GM23338 (cell line): ENCODE measurements around the gene NUP88. TPM values are rescaled to one million over a fixed set of nuclear protein-coding genes. Genes with fewer than 3 reads are reported as not detected.

ENCODE experiments used
- ATAC-seq: fragments of 200-7000 bp; cut with Tn5 transposase; 3 replicates; pipeline ENCODE4 v1.9.1; 2020
- DNase-seq: peaks from one replicate; pipeline ENCODE4 v3.0.0-alpha.2; 2015; ENCODE audit warnings: low spot score
- H2AFZ ChIP-seq: fragments of 200-600 bp; sonication (generic); 2 replicates; pipeline ENCODE4 v1.8.0; 2016; ENCODE audit warnings: antibody characterized with exemption, mild to moderate bottlenecking, moderate library complexity
- H3F3A ChIP-seq: fragments of 200-600 bp; sonication (generic); replicated peaks from 2 replicates; pipeline ENCODE4 v1.8.0; 2017; ENCODE audit warnings: antibody characterized with exemption, mixed run types, low read depth
- H3K27ac ChIP-seq: fragments of 200-600 bp; sonication (generic); 2 replicates; pipeline ENCODE4 v1.6.1; 2016; ENCODE audit warnings: low read depth
- H3K27me3 ChIP-seq: fragments of 200-600 bp; sonication (generic); 2 replicates; pipeline ENCODE4 v1.8.0; 2016; ENCODE audit warnings: mild to moderate bottlenecking, mixed run types, moderate library complexity; ENCODE audit not compliant: insufficient read depth
- H3K36me3 ChIP-seq: fragments of 200-600 bp; sonication (generic); 2 replicates; pipeline ENCODE4 v1.8.0; 2016; ENCODE audit warnings: mild to moderate bottlenecking; ENCODE audit not compliant: insufficient read depth
- H3K4me1 ChIP-seq: fragments of 200-600 bp; sonication (generic); 2 replicates; pipeline ENCODE4 v1.8.0; 2016; ENCODE audit warnings: mild to moderate bottlenecking, moderate library complexity; ENCODE audit not compliant: insufficient read depth
- H3K4me2 ChIP-seq: fragments of 200-600 bp; sonication (generic); 2 replicates; pipeline ENCODE4 v1.7.1; 2017; ENCODE audit warnings: mixed run types
- H3K4me3 ChIP-seq: fragments of 200-600 bp; sonication (generic); 2 replicates; pipeline ENCODE4 v1.6.1; 2016; ENCODE audit warnings: mixed run types
- H3K79me2 ChIP-seq: fragments of 200-600 bp; sonication (generic); replicated peaks from 2 replicates; pipeline ENCODE4 v1.8.0; 2017; ENCODE audit warnings: mild to moderate bottlenecking; ENCODE audit not compliant: insufficient read depth
- H3K9me2 ChIP-seq: fragments of 200-600 bp; sonication (generic); 2 replicates; pipeline ENCODE4 v1.8.0; 2017; ENCODE audit not compliant: insufficient read depth
- H4K20me1 ChIP-seq: fragments of 200-600 bp; sonication (generic); replicated peaks from 2 replicates; pipeline ENCODE4 v1.8.0; 2017; ENCODE audit warnings: mild to moderate bottlenecking; ENCODE audit not compliant: insufficient read depth
- H3K27ac Mint-ChIP-seq: 2 replicates; pipeline ENCODE4 v1.8.0; 2020; ENCODE audit warnings: inconsistent platforms, mild to moderate bottlenecking, moderate library complexity, mixed read lengths
- H3K27me3 Mint-ChIP-seq: 3 replicates; pipeline ENCODE4 v1.8.0; 2022; ENCODE audit warnings: low read depth, mild to moderate bottlenecking, moderate library complexity, mixed read lengths, inconsistent platforms; ENCODE audit not compliant: insufficient read depth, poor library complexity
- H3K36me3 Mint-ChIP-seq: 3 replicates; pipeline ENCODE4 v1.8.0; 2021; ENCODE audit warnings: low read depth, mild to moderate bottlenecking, inconsistent platforms, moderate library complexity, mixed read lengths
- H3K4me1 Mint-ChIP-seq: 3 replicates; pipeline ENCODE4 v1.8.0; 2020; ENCODE audit warnings: mild to moderate bottlenecking, inconsistent platforms, mixed read lengths
- H3K4me3 Mint-ChIP-seq: 3 replicates; pipeline ENCODE4 v1.8.0; 2021; ENCODE audit warnings: moderate library complexity, mild to moderate bottlenecking, inconsistent platforms, mixed read lengths
- H3K9me3 Mint-ChIP-seq: 3 replicates; pipeline ENCODE4 v1.8.0; 2020; ENCODE audit warnings: moderate library complexity, mild to moderate bottlenecking, inconsistent platforms, mixed read lengths
- ETS1 ChIP-seq: IDR thresholded peaks from 2 replicates; pipeline ENCODE4 v1.6.1; 2016; ENCODE audit warnings: antibody characterized with exemption
- EZH2phosphoT487 ChIP-seq: fragments of 200-600 bp; sonication (generic); IDR thresholded peaks from one replicate; pipeline ENCODE4 v1.8.1; 2018; ENCODE audit warnings: antibody characterized with exemption; ENCODE audit not compliant: unreplicated experiment
- POLR2AphosphoS5 ChIP-seq: IDR thresholded peaks from 2 replicates; pipeline ENCODE4 v1.6.1; 2016; ENCODE audit warnings: antibody characterized with exemption, low read depth
- STAT1 ChIP-seq: IDR thresholded peaks from one replicate; pipeline ENCODE4 v1.6.1; 2016; ENCODE audit warnings: antibody characterized with exemption; ENCODE audit not compliant: unreplicated experiment
- ZNF114 ChIP-seq: fragments of 250-450 bp; sonication (Bioruptor Pico); IDR thresholded peaks from 2 replicates; pipeline ENCODE4 v1.5.0; 2020; ENCODE audit warnings: mild to moderate bottlenecking, moderate library complexity
- ZNF462 ChIP-seq: fragments of 250-450 bp; sonication (Bioruptor Pico); IDR thresholded peaks from 2 replicates; pipeline ENCODE4 v1.5.0; 2020; ENCODE audit warnings: mild to moderate bottlenecking, moderate library complexity
- polyA plus RNA-seq: library from polyadenylated mRNA; unstranded; fragments of >200 nt; fragmentation: Nextera tagmentation; extraction: Ambion mirVana; gene quantifications from 2 replicates; pipeline ENCODE4 v1.2.1, GENCODE V29; 2016
- total RNA-seq: library from RNA; depleted of rRNA; stranded (reverse); fragments of >200 nt; shearing (Covaris generic); gene quantifications from 2 replicates; pipeline ENCODE4 v1.2.3, GENCODE V29; 2014

The NUP88 gene
- total and polyA plus RNA-seq, 2 experiments from 2014 or later, result 110 to 172 TPM

DNA sequence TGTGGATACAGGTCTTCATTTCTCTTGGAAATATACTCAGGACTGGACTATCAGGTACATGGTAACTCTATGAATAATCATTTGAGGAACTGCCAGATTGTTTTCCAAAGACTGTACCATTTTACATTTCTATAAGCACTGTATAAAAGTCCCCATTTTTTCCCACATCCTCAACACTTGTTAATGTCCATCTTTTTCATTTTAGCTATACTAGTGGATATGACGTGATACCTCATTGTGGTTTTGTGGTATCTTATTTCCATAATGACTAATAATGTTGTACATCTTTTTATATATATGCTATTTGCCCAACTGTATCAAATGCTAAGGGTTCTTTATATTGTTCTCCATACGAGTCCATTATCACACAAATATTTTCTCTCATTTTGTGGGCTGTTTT lies 22.9 kb downstream of the NUP88 start:
- Mint-ChIP-seq H3K4me3 (no peak overlapping the region), H3K36me3 (peaks cover 85% of the 10 kb centered on the region), H3K27ac (no peak overlapping the region), H3K27me3 (peaks cover 3% of the 10 kb centered on the region), H3K4me1 (no peaks in the 10 kb centered on the region), H3K9me3 (no peaks in the 10 kb centered on the region)
- no peaks in the 10 kb centered on the region for H3K9me2 ChIP-seq
- no peaks in the 10 kb centered on the region for H3K4me1 ChIP-seq
- H3K4me2 ChIP-seq, result no peak overlapping the region
- peaks cover 11% of the 10 kb centered on the region for H4K20me1 ChIP-seq
- no peak overlapping the region for H3K4me3 ChIP-seq
- no peaks in the 10 kb centered on the region for H3K27me3 ChIP-seq
- H3K79me2 ChIP-seq, result peaks cover 4% of the 10 kb centered on the region; the same call in 1 of the 2 replicates
- no peak overlapping the region for H2AFZ ChIP-seq
- peaks cover 68% of the 10 kb centered on the region for H3K36me3 ChIP-seq
- TF ChIP-seq STAT1 (no peak), ZNF462 (CRISPR knock-in tag) (no peak), POLR2AphosphoS5 (no peak), ZNF114 (CRISPR knock-in tag) (no peak), ETS1 (no peak)
- H3K27ac ChIP-seq, result no peak overlapping the region
- H3F3A ChIP-seq, result no peaks in the 10 kb centered on the region
- DNase-seq, result no peak
- no peak for ATAC-seq

DNA sequence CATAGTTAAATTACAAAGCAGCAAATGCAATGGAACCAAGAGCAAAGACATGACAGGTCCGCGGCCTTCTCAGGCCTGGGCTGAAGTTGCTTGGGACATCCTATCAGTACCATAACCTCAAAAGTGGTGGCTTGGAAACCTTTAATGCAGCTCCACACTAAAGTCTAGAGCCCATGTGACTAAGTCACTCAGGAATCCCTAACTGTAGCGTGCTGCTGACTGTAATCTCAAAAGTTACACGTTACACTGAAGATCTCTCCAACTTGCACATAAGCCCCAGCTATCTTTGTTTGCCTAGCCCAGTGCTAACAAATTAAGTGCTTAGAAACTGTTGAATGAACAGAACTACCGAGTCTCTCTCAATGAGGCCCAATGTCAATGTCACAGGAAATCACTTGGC lies 27.8 kb downstream of the NUP88 start:
- Histone ChIP-seq H3K9me2 (no peaks in the 10 kb centered on the region), H3K36me3 (peaks cover 67% of the 10 kb centered on the region), H3K27ac (no peak overlapping the region), H3K4me2 (no peak overlapping the region), H3K27me3 (no peaks in the 10 kb centered on the region), H2AFZ (no peak overlapping the region), H3K4me3 (no peak overlapping the region), H3F3A (peaks cover 6% of the 10 kb centered on the region; the same call in 1 of the 2 replicates), H4K20me1 (peaks cover 18% of the 10 kb centered on the region), H3K4me1 (no peaks in the 10 kb centered on the region), H3K79me2 (no peaks in the 10 kb centered on the region)
- peaks cover 80% of the 10 kb centered on the region for H3K36me3 Mint-ChIP-seq
- H3K9me3 Mint-ChIP-seq, result no peaks in the 10 kb centered on the region
- peaks cover 2% of the 10 kb centered on the region for H3K27me3 Mint-ChIP-seq
- no peak overlapping the region for H3K27ac Mint-ChIP-seq
- H3K4me1 Mint-ChIP-seq, result no peaks in the 10 kb centered on the region
- DNase-seq (no peak), ATAC-seq (no peak)
- H3K4me3 Mint-ChIP-seq, result no peak overlapping the region
- TF ChIP-seq STAT1, result no peak
- TF ChIP-seq ZNF114 (CRISPR knock-in tag), result no peak
- TF ChIP-seq EZH2phosphoT487, result no peak
